ENCODE results near the gene EMILIN2.

The EMILIN2 gene

DNA sequence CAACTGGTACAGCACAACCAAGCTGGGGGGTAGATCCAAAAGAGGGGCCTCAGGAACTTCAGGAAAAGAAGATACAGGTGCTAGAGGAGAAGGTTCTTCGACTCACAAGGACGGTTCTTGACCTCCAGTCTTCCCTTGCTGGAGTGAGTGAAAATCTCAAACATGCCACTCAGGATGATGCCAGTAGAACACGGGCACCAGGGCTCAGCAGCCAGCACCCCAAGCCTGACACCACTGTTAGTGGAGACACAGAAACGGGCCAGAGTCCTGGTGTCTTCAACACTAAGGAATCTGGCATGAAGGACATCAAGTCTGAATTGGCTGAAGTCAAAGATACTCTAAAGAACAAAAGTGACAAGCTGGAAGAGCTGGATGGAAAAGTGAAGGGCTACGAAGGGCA, 43.8 kb downstream of the EMILIN2 start:
- H3K9me3 ChIP-seq (ENCODE audit: low read length), result no peaks in the 10 kb centered on the region
- H2AFZ ChIP-seq (ENCODE audit: low read depth, low read length), result no peak overlapping the region
- no peaks in the 10 kb centered on the region for H3K27me3 ChIP-seq (ENCODE audit: insufficient read depth, low read length)
- H3K36me3 ChIP-seq (ENCODE audit: insufficient read depth, low read length), result no peaks in the 10 kb centered on the region
- H3K4me1 ChIP-seq (ENCODE audit: insufficient read depth, low read length), result peaks cover 3% of the 10 kb centered on the region
- no peak overlapping the region for H3K4me3 ChIP-seq (ENCODE audit: low read length)

DNA sequence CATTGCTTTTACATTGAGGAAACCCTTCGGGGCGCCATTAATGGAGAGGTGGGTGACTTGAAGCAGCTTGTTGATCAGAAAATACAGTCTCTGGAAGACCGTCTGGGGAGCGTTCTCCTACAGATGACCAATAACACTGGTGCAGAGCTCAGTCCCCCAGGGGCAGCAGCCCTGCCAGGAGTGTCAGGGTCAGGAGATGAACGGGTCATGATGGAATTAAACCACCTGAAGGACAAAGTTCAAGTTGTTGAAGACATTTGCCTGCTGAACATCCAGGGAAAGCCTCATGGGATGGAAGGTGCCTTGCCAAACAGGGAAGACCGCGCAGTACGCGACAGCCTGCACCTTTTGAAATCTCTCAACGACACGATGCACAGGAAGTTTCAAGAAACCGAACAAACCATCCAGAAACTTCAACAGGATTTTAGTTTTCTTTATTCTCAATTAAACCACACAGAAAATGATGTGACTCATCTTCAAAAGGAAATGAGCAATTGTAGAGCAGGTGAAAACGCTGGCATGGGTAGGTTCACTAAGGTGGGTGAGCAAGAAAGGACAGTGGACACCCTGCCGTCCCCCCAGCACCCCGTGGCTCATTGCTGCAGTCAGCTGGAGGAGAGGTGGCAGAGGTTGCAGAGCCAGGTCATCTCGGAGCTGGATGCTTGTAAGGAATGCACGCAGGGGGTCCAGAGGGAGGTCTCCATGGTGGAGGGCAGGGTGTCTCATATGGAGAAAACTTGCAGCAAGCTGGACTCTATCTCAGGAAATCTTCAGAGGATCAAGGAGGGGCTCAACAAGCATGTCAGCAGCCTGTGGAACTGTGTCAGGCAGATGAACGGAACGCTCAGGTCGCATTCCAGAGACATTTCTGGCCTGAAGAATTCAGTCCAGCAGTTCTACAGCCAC, 45.0 kb downstream of the EMILIN2 start:
- no peaks in the 10 kb centered on the region for H3K9me3 ChIP-seq (ENCODE audit: low read length)
- peaks cover 3% of the 10 kb centered on the region for H3K4me1 ChIP-seq (ENCODE audit: insufficient read depth, low read length)
- H3K27me3 ChIP-seq (ENCODE audit: insufficient read depth, low read length), result no peaks in the 10 kb centered on the region
- no peak overlapping the region for H2AFZ ChIP-seq (ENCODE audit: low read depth, low read length)
- H3K36me3 ChIP-seq (ENCODE audit: insufficient read depth, low read length), result no peaks in the 10 kb centered on the region
- H3K4me3 ChIP-seq (ENCODE audit: low read length), result no peak overlapping the region

DNA sequence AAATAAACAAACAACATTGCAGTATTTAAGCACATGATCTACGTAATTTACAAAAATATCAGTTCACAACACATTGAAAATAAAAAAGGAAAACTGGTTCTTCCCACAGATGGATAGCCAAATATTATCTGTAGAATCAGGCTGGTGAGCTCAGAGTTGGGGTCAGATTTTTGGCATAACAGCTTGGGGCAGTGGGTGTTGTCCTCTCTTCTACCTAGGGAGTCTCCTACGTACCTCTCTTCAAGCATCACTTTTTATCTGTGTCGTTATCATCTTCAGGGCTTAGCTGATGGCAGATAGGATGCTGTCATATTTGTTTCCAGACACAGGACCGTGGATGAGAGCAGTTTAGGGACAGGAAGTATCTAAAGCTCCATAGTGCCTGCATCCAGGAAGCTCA, 46.2 kb downstream of the EMILIN2 start:
- H3K36me3 ChIP-seq (ENCODE audit: insufficient read depth, low read length), result no peaks in the 10 kb centered on the region
- H3K9me3 ChIP-seq (ENCODE audit: low read length), result no peaks in the 10 kb centered on the region
- peaks cover 3% of the 10 kb centered on the region for H3K4me1 ChIP-seq (ENCODE audit: insufficient read depth, low read length)
- no peak overlapping the region for H2AFZ ChIP-seq (ENCODE audit: low read depth, low read length)
- no peak overlapping the region for H3K4me3 ChIP-seq (ENCODE audit: low read length)
- H3K27me3 ChIP-seq (ENCODE audit: insufficient read depth, low read length), result no peaks in the 10 kb centered on the region

DNA sequence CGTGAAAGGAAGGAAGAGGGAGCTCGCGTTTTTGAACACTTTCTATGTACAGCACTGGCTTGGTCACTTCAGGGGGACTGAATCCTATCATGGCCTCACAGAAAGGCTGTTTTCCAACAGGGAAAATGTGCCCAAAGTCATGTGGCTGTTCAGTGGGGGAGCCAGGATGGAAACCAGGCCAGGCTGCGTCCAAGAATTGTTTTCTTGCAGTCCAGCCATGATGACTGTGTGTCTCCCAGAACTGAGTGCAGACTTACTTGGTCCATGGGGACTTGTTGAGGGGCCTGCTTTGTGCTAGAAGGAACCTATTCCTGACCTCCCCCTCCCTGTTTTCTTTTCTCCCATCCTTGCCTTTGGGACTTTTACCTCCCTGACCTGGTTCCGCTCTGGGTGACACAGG, 46.9 kb downstream of the EMILIN2 start:
- Histone ChIP-seq H3K4me3 (ENCODE audit: low read length) (no peak overlapping the region), H2AFZ (ENCODE audit: low read depth, low read length) (no peak overlapping the region), H3K27me3 (ENCODE audit: insufficient read depth, low read length) (no peaks in the 10 kb centered on the region), H3K4me1 (ENCODE audit: insufficient read depth, low read length) (peaks cover 3% of the 10 kb centered on the region), H3K36me3 (ENCODE audit: insufficient read depth, low read length) (no peaks in the 10 kb centered on the region), H3K9me3 (ENCODE audit: low read length) (no peaks in the 10 kb centered on the region)

DNA sequence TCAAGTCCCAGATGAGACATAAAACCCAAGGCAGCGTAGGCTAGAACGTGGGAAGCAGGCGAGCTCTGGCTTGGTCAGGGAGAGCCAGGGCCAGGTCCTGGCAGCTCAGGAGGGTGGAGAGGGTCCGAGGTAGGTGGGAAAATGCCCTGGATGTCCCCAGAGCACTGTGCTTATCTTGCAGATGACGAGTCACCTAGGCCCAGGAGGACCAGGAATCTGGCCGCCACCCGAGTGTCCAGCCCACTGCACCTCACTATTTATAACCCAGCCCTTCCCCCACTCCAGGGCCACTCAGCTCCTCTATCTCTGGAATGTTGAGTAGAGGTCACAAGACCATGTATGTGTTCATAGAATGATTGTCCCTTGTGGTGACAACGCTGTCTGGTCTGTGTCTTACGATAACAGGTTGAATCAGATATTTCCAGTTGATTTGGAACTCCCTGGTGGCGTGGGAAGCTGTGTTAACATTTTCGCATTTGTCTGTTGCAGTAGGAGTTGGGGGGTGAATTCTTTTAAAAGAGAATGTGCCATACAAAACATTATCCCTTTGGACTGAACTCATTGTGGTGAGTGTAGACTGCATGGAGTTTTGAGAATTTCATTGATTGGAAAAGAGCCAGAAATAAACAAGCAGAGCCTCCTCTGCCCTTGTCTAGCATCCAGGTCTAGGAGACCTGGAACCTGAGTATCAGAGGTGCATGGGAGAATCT, 47.5 kb downstream of the EMILIN2 start:
- H3K4me1 ChIP-seq (ENCODE audit: insufficient read depth, low read length), result peaks cover 3% of the 10 kb centered on the region

DNA sequence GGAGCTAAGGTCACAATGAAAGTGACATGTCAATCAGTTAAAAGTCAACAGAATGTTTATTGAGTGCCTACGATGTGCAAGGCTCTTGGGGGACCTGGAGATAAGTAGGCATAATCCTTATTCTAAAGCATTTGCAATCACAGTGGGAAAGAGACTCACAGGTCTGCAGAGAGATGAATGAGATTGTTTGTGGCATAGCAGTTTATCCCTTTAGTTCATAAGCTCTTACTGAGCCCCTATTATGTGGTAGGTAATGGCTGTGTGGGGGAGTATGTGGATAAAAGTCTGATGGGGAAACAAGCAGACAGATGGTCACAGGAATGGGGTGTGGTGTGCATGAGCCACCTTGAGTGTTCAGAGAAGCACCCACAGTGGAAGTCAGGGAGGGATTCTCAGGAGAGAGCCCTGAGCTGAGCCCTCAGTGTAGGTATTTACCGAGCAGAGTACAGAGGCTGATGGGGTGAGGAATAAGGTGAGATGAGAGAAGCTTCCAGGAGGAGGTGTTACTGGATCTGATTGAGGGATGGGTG, 48.1 kb downstream of the EMILIN2 start:
- Histone ChIP-seq H3K4me3 (ENCODE audit: low read length) (no peak overlapping the region), H3K9me3 (ENCODE audit: low read length) (no peaks in the 10 kb centered on the region), H3K36me3 (ENCODE audit: insufficient read depth, low read length) (no peaks in the 10 kb centered on the region), H3K4me1 (ENCODE audit: insufficient read depth, low read length) (peaks cover 1% of the 10 kb centered on the region), H2AFZ (ENCODE audit: low read depth, low read length) (no peak overlapping the region), H3K27me3 (ENCODE audit: insufficient read depth, low read length) (no peaks in the 10 kb centered on the region)

More for the DNA sequence above, 47.5 kb downstream of the EMILIN2 start:
- Histone ChIP-seq H3K36me3 (ENCODE audit: insufficient read depth, low read length) (no peaks in the 10 kb centered on the region), H3K4me3 (ENCODE audit: low read length) (no peak overlapping the region), H3K9me3 (ENCODE audit: low read length) (no peaks in the 10 kb centered on the region), H2AFZ (ENCODE audit: low read depth, low read length) (no peak overlapping the region), H3K27me3 (ENCODE audit: insufficient read depth, low read length) (no peaks in the 10 kb centered on the region)

DNA sequence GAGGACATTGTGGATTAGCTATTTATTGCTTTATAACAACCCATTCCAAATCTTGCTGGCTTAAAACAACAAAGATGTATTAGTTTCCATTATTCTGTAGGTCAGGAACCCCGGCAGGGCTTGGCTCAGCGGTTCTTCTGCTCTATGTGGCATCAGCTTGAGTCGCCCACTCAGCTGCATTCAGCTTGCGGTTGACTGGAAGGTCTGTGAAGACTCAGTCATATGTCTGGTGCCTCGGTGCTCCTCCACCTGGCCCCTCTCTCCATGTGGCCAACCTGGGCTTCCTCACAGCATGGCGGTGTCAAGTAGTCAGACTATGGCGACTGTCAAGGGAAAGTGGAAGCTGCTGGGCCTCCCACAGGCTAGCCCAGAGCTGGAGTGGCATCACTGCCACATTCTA, 48.6 kb downstream of the EMILIN2 start:
- Histone ChIP-seq H3K4me1 (ENCODE audit: insufficient read depth, low read length) (no peaks in the 10 kb centered on the region), H3K36me3 (ENCODE audit: insufficient read depth, low read length) (no peaks in the 10 kb centered on the region), H3K27me3 (ENCODE audit: insufficient read depth, low read length) (no peaks in the 10 kb centered on the region), H2AFZ (ENCODE audit: low read depth, low read length) (no peak overlapping the region), H3K9me3 (ENCODE audit: low read length) (no peaks in the 10 kb centered on the region), H3K4me3 (ENCODE audit: low read length) (no peak overlapping the region)

DNA sequence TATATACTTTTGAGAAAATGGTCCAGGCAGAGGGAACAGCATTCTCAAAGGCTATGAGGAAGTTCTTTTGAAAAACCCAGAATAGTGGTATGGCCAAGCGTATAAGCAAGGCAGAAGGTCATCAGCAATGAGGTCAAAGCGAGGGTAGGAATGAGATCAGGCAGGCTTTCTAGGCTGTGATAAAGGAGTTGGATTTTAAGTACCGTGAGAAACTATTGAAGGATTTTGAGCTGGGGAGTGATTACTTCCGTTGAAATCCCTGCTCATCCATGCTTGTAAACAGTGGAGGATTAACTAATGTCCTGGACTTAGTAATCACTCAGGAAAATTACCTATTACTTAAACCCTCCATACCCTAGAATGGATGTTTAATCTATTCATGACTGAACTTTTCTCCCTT, 50.2 kb downstream of the EMILIN2 start:
- no peaks in the 10 kb centered on the region for H3K36me3 ChIP-seq (ENCODE audit: insufficient read depth, low read length)
- H3K27me3 ChIP-seq (ENCODE audit: insufficient read depth, low read length), result no peaks in the 10 kb centered on the region
- no peak overlapping the region for H2AFZ ChIP-seq (ENCODE audit: low read depth, low read length)
- H3K4me1 ChIP-seq (ENCODE audit: insufficient read depth, low read length), result no peaks in the 10 kb centered on the region
- H3K9me3 ChIP-seq (ENCODE audit: low read length), result no peaks in the 10 kb centered on the region
- H3K4me3 ChIP-seq (ENCODE audit: low read length), result no peak overlapping the region

DNA sequence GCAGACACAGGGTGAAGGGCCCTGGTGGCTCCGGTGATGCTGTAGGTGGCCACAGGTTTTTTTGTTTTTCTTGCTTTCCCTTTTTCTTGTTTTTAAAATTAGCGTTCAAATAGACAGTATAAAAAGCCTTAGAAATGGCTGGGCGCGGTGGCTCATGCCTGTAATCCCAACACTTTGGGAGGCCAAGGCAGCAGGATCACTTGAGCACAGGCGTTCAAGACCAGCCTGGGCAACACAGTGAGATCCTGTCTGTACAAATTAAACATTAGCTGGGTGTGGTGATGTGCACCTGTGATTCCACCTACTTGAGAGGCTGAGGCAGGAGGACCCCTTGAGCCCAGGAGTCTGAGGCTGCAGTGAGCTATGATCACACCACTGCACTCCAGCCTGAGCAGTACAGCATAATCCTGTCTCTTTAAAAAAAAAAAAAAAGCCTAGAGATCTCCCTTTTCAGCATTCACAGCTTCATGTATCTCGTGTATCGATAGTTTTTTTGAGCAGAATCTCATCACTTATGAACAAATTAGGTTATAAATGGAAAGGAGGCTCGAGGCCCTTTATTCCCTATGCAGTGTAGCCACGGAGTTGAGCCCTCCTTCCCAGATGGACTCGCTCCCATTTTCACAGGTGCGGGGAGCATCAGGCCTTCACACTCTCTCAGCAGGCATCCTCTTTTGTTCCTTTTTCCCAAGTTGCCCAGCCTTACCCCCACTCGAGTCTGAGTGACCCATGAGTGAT, 50.8 kb downstream of the EMILIN2 start:
- H2AFZ ChIP-seq (ENCODE audit: low read depth, low read length), result no peak overlapping the region
- peaks cover under 1% of the 10 kb centered on the region for H3K27me3 ChIP-seq (ENCODE audit: insufficient read depth, low read length)
- no peak overlapping the region for H3K4me3 ChIP-seq (ENCODE audit: low read length)
- no peaks in the 10 kb centered on the region for H3K4me1 ChIP-seq (ENCODE audit: insufficient read depth, low read length)
- no peaks in the 10 kb centered on the region for H3K9me3 ChIP-seq (ENCODE audit: low read length)
- no peaks in the 10 kb centered on the region for H3K36me3 ChIP-seq (ENCODE audit: insufficient read depth, low read length)

DNA sequence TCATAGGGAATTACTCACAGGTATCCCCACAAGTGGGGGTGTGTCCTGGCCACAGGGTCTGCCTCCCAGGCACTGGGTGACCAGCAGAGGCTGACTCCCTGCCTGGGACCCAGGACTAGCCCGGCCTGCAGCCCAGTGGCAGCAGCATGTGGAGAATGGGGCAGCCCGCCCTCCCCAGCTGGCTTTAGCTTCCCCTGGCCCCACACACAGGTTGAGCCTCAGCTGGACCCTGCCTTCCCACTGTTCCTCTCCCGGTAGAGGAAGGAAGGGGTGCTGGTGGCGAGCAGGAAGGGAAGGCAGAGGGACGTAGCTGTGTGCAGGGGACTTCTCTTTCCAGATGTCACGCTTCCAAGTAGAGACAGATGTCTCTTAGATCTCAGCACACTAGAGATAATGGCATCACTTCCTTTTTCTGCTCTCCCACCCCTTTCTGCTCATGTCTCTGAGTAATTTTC, 51.4 kb downstream of the EMILIN2 start:
- no peak overlapping the region for H2AFZ ChIP-seq (ENCODE audit: low read depth, low read length)

DNA sequence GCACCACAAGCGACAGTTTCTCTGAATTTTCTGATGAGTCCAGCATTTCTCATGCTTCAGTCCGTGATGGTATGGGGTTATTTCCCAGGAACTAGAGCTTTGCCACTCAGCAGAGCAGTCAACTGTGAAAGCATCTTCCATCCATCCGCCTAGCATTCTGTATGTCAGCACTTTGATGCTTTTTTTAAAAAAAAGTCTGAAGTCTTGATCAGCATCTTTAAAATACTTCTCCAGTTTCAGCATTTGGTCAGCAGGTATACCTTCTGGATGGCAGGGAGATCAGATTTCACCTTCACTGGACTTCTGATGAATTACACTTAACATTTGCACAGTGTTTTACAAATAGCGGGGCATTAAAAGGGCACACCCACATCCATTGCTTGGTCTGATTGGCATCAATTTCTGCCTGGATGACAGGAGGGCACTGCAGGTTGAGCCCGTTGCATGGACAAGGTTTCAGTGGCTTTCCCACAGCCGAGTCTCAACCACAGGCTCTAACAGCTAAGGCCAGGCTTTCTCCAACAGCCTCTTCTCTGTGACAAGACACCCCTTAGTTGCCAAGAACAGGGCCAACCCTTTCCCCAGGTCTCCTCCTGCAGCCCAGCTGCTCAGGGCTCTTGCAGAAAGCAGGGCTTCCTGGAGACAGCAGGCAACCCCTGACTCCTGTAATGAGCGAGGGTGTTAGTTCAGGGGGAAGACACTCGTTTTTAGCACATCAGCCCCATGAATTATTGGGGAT, 54.0 kb downstream of the EMILIN2 start:
- Histone ChIP-seq H3K36me3 (ENCODE audit: insufficient read depth, low read length) (no peaks in the 10 kb centered on the region), H3K27me3 (ENCODE audit: insufficient read depth, low read length) (peaks cover 4% of the 10 kb centered on the region), H3K4me3 (ENCODE audit: low read length) (no peak overlapping the region), H3K9me3 (ENCODE audit: low read length) (no peaks in the 10 kb centered on the region), H3K4me1 (ENCODE audit: insufficient read depth, low read length) (no peaks in the 10 kb centered on the region), H2AFZ (ENCODE audit: low read depth, low read length) (no peak overlapping the region)

More for the DNA sequence above, 51.4 kb downstream of the EMILIN2 start:
- Histone ChIP-seq H3K36me3 (ENCODE audit: insufficient read depth, low read length) (no peaks in the 10 kb centered on the region), H3K4me3 (ENCODE audit: low read length) (no peak overlapping the region), H3K4me1 (ENCODE audit: insufficient read depth, low read length) (no peaks in the 10 kb centered on the region), H3K27me3 (ENCODE audit: insufficient read depth, low read length) (peaks cover 4% of the 10 kb centered on the region), H3K9me3 (ENCODE audit: low read length) (no peaks in the 10 kb centered on the region)

DNA sequence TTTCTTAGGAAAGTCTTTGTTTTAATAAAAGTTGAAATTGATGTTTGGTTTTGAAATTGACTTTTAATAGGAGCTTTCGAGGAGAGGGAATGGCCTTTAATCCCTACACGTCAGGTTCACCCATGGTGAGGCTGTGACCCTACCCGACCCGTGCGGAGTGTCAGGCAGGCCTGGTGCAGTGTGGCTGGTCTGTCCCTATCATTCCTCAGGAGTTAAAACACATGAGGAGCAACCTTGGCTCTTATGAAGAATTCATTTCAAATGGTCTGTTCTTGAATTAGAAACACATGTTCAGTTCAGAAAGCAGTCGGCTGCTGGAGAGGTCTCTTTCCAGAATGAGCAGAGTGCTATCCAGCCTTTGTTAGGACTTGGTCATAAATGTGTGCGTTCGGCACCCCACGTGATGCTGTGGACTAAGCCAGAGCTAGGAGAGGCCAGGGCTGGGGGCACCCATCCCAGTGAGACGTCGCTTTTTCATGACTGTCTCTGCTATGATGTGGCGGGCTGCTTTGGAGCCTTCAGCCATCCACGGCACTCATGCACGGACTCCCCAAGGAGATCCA, 54.7 kb downstream of the EMILIN2 start:
- Histone ChIP-seq H3K9me3 (ENCODE audit: low read length) (no peaks in the 10 kb centered on the region), H2AFZ (ENCODE audit: low read depth, low read length) (no peak overlapping the region), H3K27me3 (ENCODE audit: insufficient read depth, low read length) (peaks cover 9% of the 10 kb centered on the region), H3K4me1 (ENCODE audit: insufficient read depth, low read length) (no peaks in the 10 kb centered on the region), H3K36me3 (ENCODE audit: insufficient read depth, low read length) (no peaks in the 10 kb centered on the region), H3K4me3 (ENCODE audit: low read length) (no peak overlapping the region)
